GM13977 (cell line): ENCODE results near the gene STON1.
A peak's percentile ranks its signal among the peaks of the same experiment; 100 is the strongest.

Experiments used
- DNase-seq: peaks from one replicate; pipeline ENCODE4 v3.0.0; 2012; ENCODE audit warnings: low spot score
- CTCF ChIP-seq: IDR thresholded peaks from 2 replicates; pipeline ENCODE4 v1.5.1; 2012; ENCODE audit warnings: mild to moderate bottlenecking, control low read depth; ENCODE audit not compliant: insufficient read depth; ENCODE audit errors: extremely low read depth, missing control alignments
- in situ Hi-C: fragments of 300-500 bp; cut with MboI; formaldehyde crosslinking; loops from one replicate; pipeline ENCODE4 v1.12.0; 2022; ENCODE audit warnings: low sequenced_read_pairs, low pct_unique_long_range_greater_than_20kb, mixed read lengths, inconsistent platforms; ENCODE audit not compliant: unreplicated experiment

STON1 gene

GRCh38 chr2:48530033-48530811, at the start of gene STON1:
Gene STON1 (plus strand): TSS chr2:48530154. CDS start chr2:48580634, 50,480 bp downstream.
- peak; percentile 66 for DNase-seq
- TF ChIP-seq CTCF: no peak
- in situ Hi-C loops: no loop called here

GRCh38 chr2:48480526-48480925, 49.4 kb upstream of the STON1 start:
- DNase-seq: no peak
- in situ Hi-C loops: no loop called here
- no peak for TF ChIP-seq CTCF

GRCh38 chr2:48482313-48482712, 47.6 kb upstream of the STON1 start:
- no peak for TF ChIP-seq CTCF
- in situ Hi-C loops: no loop called here
- DNase-seq: no peak

GRCh38 chr2:48482769-48483168, 47.2 kb upstream of the STON1 start:
- in situ Hi-C loops: no loop called here
- no peak for TF ChIP-seq CTCF
- no peak for DNase-seq

GRCh38 chr2:48483506-48483905, 46.4 kb upstream of the STON1 start:
- TF ChIP-seq CTCF: no peak
- DNase-seq: no peak
- in situ Hi-C loops: no loop called here

- in situ Hi-C loops: no loop called here
- DNase-seq: no peak
- TF ChIP-seq CTCF: no peak
Measured at GRCh38 chr2:48483916-48484315, 46.0 kb upstream of the STON1 start.
